GM15510 (cell line): Measurements from ENCODE around the gene PRRT3.

Experiments used
- POLR2A ChIP-seq: IDR thresholded peaks from 3 replicates; pipeline ENCODE4 v1.6.1; 2011; ENCODE audit warnings: borderline replicate concordance; ENCODE audit not compliant: insufficient read length; ENCODE audit errors: extremely low read depth

Gene PRRT3

DNA sequence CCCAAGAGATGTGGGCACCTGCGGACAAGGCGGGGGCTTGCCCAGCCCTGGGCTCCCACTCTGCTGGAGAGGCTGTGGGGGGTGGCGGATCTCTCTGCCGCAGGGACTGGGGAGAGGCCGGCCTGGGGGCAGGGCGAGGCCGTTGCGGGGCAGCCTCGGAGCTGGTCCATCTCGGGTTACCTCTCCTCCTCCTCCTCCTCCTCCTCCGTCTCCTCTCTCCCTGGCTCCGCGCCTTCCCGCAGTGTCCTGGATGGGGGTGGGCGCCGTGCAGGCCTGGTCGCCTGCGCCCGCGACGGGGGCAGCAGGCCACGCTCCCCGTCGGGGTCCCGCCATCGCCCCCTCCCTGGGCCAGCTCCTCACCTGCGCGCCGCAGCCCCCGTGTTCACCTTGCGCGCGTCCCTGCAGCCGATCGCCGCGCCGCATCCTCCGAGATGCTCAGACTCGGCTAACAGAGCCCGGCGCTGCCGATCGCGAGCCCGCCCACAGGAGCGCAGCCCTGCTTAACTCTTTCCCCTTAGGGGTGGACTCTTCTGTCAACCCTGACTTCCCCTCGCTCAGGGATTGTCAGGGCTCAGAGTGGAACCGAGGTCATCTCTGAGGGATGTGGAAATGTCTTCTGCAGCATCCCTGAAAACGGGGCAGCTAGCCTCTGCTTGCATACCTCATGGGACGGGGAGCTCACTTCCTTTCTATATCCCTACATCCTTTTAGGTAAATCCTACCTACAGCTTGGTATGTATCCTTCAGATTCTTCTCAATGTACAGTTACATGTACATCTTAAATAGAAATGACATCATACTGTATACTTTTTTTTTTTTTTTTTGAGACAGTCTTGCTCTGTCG is at the start of gene PRRT3:
PRRT3 (minus strand) TSS at position 447 of the 844 bp plus-strand sequence. CDS start 2,293 bp downstream, outside the sequence.
- TF ChIP-seq POLR2A: peak; percentile 38

DNA sequence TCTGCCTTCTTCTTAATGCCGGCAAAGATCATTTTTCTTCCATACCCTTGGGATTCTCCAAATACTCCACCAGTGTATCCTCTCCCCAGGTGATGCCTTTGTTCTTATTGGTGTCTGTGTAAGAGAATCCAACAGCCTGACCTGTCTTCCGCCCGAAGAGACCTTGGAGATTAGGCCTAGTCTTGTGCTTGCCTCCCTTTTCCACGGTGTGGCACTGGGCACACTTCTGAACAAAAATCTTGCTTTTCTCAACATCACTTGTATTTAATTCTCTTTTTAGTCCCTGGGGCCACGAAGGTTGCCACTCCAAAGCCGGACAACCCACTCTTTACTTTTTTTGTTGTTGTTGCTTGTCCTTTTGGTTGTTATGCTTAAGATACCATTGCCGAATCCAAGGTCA is 48.5 kb upstream of the PRRT3 start:
- TF ChIP-seq POLR2A: no peak

- no peak for TF ChIP-seq POLR2A
Observed at GRCh38 chr3:9994086-9994844, 42.1 kb upstream of the PRRT3 start.

DNA sequence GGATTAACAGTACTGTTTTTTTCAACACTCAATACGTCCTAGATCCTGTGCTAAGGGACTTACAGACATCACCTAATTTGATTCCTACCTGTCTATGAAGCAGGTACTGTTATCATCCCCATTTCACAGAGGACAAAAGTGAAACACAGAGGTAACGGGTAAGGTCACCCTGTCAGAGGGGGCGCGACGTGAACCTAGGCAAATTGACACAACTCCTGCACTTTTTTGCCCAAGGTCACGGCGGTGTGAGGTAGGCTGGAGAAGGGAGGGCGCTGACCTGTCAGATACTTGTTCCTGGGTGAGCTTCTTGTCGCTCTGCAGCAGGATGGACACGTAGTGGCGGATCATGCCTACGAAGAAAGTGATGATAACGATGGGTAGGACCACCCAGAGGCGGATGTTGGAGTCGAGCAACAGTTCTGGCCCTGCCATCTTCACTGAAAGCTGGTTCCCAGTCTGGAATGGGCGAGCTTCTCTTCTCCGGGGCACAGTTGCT is 34.1 kb upstream of the PRRT3 start:
- no peak for TF ChIP-seq POLR2A

- TF ChIP-seq POLR2A: no peak
Observed at GRCh38 chr3:9980251-9980650, 28.0 kb upstream of the PRRT3 start.

DNA sequence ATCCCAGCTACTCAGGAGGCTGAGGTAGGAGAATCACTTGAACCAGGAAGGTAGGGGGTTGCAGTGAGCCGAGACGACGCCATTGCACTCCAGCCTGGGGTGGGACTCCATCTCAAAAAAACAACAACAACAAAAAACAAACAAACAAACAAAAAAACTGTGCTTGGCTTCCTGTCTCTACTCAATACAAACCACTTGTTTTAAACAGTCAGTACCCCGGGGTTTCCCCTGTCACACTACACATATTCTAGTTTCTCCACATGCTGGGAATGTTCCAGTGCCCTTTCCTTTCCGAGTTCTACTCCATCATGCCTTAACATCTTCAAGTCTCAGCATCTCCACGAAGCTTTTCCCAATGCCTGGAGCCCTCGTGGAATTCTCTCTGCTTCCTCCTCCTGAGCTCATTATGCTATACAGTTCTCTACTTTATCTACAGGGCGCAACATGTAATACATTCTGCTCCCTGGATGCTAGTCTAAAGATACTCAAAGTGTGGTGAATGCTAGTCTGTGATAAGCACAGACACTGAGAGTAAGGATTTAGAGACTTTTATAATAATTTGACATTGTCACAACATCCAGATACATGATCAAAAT is 26.6 kb upstream of the PRRT3 start:
- TF ChIP-seq POLR2A: no peak

DNA sequence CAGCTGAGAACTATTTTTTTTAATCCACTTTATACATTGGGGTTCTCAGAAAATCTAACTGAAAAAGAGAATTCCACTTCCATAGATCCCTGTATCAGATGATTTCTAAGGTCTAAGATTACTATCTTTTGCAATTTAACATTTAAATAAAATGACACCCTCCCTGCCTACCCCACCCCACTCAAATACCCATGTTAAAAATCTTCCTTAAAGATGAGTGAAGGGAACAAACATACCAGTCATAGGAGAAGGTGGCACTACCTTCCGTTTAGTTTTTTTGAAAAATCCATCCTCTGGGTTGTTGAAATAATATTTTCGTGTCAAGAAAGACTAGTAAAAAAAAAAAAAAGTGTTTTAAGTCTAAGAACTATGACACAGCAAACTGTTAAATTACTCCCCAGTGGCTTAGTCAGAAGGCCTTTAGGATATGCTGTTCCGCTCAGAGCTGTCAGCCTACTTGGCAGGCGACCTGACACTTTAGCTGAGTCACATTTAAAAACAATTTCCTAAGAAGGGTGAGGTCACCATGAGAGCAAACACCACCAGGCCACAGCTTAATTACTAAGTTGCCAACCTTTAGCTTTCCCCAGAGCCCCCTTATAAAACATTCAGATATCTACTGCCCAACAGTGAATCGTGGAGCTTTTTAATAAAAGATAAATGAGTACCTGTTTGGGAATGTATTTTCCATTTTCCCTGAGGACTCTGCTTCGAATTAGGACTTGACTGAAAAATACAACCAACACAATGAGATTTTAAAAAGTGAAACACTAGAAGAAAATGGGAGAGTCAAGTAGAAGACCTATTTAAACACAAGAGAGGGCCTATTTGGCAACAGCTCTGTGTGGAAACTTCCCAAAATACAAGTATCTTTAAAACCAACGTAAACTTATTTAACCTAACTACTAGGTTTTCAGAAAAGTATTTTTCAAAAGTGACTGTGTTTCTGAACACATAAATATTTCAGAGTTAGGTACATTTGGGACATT is 24.8 kb upstream of the PRRT3 start:
- TF ChIP-seq POLR2A: no peak

- TF ChIP-seq POLR2A: no peak
Observed at GRCh38 chr3:9970020-9970652, 17.9 kb upstream of the PRRT3 start.

DNA sequence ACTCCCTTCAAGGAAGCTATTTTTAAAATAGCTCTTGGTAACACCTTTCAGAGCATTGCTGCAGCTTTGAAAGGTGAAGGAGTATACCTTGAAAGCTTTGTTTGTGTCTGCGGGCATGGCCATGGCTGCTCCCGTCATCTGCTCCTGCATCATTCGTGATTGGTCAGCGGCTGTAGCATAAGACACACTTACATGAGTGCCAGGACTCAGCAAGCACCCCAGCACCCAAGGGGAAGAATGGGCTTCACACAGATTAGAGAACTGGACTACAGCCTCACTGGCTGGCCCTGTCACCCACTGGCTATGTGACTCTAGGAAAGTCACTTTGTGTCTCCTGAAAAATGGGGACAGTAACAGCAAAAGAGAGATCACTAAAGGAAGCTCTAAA is 17.4 kb upstream of the PRRT3 start:
- TF ChIP-seq POLR2A: no peak

DNA sequence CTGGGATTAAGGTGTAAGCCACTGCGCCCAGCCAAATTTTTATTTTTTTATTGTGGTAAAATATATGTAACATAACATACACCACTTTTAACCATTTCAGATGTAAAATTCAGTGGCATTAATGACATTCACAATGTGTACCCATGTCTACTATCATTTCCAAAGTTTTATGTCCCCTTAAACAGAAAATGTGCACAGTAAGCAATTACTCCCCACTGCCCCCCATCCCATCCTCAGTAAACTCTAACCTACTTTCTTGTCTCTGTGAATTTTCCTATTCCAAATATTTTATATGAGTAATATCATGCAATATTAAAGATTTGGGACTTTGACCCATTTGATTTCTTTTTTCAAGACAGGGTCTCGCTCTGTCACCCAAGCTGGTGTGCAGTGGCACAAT is 14.6 kb upstream of the PRRT3 start:
- TF ChIP-seq POLR2A: no peak

- no peak for TF ChIP-seq POLR2A
Observed at GRCh38 chr3:9965200-9965875, 13.1 kb upstream of the PRRT3 start.

DNA sequence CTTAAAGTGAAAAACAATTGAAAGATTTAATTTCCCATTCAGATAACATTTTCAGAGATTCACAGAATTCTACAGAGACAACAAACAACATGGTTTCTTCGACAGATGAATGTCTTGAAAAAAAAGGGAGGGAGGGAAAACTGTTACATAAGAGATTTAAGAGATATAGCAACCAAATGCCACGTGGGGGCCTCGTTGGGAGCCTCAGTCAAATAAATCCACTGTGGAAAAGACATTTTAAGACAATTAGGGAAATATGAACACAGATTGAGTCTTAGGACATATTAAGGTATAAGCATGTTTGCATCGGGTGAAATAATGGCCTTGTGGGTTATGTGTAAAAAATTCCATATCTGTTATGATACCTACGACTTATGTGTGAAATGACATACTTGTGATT is 5.0 kb upstream of the PRRT3 start:
- TF ChIP-seq POLR2A: no peak
